ENCODE results near the gene GPM6B.

GPM6B gene

DNA sequence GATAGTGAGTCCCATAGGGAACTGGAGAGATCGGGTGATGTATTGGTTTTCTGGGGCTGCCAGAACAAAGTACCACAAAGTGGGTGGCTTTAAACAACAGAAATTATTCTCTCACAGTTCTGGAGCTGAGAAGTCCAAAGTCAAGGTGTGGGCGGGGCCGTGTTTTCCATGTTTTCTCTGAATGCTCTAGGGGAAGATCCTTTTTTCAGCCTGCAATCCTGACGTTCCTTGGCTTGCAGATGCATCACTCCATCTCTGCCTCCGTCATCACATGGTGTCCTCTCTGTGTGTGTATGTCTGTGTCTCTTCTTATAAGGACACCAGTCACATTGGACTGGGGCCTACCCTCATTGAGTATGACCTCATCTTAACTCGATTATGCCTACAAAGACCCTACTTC lies 7.9 kb upstream of the GPM6B start:
- DNase-seq, result no peak

DNA sequence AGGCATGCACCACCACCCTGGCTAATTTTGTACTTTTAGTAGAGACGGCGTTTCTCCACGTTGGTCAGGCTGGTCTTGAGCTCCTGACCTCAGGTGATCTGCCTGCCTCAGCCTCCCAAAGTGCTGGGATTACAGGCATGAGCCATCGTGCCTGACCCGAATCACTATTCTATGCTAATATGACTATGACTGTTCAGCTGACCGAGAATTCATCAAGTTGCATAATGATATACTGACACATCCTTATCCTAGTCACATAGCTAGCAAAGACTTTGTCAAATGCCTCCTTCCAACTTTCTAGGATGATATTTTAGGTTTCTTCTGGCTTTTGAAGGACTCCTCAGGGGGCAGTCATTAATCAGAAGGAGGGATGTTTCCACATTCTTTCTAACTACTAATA lies 4.8 kb upstream of the GPM6B start:
- peak; percentile 12 for DNase-seq

DNA sequence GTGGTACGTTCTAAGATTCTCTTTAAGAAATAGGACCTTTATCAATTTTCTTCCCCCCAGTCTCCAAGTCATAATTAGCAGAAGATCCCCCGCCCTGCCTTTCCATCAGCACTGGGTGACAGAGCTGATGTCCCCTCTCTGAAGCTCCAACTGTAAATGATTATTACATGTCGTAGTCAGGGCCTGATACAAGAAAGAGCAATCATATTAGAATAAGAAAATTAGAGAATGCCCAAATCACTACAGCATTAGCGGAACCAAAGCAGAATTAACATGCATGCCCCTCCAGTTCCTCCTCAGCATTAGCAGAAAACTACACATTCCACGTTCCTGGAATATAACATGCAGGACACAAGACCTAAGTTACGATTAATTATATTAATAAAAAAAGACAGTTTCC lies 717 bp downstream of the GPM6B start:
- no peak for DNase-seq

DNA sequence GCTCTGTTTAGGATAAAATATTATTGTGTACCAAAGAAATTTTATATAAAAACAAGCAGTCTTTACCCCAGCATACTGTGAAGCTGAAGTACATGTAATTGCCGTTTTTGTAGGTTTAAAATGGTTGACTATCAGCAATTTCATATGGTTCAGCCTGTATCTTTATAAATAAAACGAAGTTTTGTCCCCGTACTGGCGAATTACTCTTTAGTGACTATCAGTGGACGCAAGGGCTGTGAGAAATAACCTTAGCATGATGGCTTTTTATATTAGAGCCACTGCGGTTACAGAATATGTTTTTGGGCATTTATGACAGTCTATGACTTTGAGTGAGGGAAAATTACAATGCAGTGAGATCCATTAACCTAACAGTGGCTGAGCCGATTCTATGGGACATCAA lies 1.2 kb downstream of the GPM6B start:
- DNase-seq, result no peak

DNA sequence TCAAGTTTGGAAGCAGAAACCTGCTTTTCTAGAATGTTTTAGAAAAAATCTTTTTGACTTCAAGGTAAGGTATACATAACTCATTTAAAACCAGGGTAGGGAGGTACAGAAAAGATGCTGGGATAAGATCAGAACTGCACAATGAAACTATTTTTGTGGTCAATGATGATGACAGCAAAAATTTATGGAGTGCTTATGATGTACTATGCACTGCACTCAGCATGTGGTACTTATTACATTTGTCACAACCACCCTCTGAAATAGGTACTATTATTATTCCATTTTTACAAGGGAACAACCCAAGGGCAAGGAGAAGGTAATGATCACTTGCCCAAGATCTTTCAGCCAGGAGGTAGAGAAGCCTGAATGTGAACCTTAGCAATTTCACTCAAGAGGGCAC lies 8.0 kb downstream of the GPM6B start:
- DNase-seq, result peak; percentile 46

DNA sequence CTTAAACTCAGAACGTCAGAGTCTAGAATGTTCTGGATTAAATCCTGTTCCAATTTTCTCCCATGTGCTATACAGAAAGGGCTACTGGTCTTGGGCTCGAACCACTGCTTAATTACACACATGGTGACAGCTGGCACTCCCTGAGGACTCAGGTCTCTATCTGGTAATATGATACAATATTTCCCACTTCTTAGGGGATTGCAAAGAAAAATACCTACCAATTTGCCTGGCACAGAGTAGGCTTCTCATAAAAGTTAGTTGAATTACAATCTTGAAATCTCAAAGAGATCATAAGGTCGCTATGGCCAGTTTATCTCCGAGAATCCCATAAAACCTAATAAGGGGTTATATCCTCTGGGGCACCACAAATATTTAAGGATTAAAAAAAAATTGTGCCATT lies 8.6 kb downstream of the GPM6B start:
- no peak for DNase-seq

DNA sequence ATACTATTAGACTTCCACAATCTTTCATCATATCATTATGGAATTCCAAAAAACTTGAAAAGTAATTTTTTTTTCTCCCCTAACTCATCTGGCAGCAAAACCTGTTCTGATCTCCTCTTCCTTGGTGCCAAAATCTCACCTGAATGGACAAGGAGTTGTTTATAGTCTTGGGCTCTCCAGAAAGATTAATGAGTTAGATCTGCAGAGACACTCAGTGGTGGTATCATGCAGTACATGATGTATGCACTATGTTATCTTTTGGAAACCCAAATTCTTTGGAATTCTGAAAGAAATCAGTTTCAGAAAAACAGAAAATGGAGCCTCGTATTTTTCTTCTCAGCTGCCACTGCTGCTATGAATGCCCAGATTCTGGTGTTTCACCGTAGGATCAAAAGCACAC lies 11.7 kb downstream of the GPM6B start:
- DNase-seq, result no peak

DNA sequence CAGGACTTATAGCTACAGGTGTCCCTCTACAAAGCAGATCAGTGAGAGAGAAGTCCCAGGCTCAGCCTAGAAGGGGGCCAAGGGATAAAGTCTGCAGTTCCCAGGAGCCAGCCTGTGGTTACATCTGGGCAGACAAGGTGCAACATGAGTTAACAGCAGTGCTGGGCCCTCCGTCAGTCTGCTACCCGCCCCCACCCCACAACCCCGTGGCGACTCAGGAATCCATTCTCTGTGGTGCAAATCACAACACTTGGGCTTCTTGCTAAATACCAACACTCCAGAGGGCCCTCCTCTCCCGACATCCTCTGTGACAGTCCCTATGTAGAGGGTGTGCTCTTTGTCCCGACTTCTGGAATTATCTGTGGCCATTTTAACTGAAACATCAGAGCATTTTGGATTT lies 13.8 kb downstream of the GPM6B start:
- no peak for DNase-seq

DNA sequence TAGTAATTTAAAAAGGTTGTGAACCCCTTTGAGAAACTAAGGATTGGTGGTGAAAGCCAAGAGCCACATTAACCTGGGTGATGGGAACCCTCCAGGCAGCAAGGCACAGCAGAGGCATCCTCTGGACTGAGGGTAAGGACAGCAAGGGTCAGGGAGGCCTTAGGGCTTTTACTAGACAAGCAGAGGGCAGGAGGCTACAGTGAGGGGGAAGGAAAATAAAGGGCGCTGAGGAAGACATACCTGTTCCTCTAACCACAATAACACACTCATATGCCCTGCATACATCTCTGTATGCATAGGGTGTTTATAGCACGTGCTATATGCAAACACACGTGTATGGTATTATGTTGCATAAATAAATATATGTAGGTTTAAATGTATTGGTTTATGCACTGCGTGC lies 18.7 kb downstream of the GPM6B start:
- DNase-seq, result no peak

DNA sequence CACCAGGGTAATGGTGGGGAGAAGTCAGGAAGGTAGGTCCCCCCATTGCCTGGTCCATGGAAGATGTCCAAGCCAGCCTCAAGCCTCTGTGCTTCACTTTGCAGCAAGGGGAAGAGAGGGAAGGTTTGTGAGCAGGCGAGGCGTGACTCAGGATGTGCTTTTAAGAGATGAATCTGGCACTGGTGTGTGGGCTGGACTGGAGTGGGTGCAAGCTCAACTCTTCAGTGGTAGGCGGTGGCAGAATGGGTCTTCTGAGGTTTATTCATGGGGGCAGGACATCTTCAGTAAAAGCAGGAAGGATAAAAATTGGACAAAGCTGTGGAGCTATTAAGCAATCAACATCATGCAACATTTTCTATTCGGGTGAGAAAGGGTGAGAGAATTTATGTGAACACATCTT lies 19.4 kb downstream of the GPM6B start:
- DNase-seq, result no peak

DNA sequence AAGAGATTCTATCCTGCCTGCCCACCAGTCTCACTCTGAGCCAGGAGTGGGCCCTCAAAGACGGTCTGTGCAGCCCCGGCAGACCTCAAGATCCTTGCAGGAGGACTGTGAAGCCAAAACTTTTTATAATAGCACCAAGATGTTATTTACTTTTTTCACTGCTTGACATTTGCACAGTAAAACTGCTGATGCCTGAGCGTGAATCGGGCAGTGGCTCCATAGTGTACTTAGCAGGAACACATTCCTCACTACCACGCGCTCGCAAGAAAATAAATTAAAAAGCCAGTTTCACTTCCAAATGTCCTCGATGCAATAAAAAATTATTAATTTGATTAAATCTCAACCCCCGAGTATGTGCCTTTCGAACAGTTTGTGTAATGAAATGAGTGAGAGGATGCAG lies 22.5 kb downstream of the GPM6B start:
- DNase-seq, result no peak

DNA sequence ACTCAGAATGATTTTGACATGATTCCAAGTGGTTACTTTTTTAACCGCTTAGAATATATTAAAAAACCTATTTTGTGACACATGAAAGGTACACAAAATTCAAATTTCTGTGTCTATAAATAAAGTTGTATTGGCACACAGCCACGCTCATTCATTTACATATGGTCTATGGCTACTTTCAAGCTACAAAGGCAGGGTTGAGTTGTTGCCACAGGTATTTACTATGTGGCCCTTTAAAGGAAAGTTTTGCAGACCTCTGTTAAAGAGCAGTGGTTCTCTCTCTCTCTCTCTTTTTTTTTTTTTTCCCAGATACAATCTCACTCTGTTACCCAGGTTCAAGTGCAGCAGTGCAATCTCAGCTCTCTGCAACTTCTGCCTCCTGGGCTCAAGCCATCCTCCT lies 23.0 kb downstream of the GPM6B start:
- no peak for DNase-seq

DNA sequence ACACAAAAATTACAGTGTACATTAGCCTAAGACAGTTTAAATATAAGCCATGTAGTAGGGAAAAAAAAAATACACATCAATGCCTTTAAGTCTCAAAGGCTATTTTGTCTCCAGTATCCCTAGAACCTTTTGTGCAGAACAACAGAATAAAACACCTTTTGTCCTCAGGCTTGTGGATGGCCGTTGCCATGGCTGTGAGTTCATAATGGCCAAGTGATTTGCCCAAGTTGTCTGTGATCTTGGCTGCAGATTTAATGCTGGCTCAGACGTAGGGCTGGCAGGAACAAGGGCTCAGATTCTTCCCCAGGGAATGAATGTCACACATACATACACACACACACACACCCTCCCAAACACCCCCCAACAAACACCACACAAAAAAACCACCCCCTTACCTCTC lies 25.3 kb downstream of the GPM6B start:
- no peak for DNase-seq

DNA sequence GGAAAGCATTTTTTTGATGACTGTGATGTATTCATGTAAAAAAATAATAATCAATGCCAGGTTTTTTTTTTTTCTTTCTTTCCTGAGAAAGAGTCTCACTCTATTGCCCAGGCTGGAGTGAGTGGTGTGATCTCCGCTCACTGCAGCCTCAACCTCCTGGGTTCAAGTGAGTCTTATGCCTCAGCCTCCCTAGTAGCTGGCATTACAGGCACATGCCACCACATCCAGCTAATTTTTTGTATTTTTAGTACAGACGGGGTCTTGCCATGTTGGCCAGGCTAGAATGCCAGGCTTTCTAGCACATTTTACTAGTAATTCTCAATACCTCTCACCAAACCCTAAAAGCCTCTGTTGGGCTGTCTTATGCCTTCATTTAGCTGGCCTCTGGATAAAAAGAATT lies 25.7 kb downstream of the GPM6B start:
- DNase-seq, result no peak

DNA sequence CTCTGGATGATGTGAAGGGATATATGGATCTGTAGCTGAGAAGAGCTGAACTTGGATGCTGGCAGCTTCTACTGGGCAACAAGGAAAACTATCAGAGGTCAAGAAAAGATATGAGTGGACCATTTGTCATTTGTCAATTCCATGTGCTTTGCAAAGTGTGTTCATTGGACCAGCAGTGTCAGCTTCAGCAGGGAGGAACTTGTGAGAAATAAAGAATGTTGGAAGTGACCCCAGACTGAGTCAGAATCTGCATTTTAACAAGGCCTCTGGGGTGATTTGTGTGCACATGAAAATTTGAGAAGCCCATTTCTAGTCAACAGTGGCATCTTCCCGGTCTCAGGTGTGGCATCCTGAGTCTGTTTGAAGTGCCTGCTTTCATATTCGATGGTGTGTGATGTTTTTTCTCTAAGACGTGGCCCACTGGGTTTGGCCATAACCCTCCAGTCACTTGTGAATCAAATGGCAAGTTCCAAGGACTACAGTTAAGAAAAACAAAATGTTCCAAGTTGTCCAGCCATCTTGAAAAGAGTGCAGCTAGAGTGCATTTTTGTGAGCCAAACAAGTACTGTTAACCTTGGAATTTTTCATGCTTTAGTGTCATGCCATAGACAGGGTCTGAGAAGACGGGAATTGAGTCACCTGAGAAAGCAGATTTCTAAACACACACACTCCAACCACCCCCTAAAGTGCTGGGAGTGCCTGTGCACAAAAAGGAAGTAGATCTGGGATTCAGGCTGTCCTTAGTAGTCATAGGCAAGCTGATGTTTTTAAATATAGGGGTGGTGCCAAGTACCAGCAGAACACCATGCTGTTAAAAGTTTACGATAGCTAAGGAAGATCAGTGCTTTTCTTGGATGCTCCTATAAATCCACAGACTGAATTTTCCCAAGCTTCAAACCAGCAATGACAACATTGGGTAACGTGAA lies 26.4 kb downstream of the GPM6B start:
- peak; percentile 37 for DNase-seq

DNA sequence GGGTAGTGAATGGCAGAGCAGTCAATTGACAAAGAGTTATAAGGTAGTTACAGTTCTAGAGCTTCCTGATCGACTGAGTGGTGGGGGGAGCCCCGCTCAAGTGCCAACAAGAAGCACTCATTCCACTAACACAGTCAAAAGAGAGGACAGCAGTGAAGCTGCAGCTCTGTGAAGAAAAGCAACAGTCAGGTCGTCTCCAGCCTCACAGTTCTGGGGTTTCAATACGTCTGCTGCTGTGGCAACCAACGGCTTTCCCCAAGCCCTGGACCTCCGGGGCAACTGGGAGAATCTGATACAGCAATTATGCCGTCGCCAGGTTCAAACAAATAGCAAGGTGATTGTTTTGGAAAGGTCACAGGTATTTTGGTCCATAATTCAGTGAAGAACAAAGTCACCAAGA lies 30.8 kb downstream of the GPM6B start:
- DNase-seq, result no peak

DNA sequence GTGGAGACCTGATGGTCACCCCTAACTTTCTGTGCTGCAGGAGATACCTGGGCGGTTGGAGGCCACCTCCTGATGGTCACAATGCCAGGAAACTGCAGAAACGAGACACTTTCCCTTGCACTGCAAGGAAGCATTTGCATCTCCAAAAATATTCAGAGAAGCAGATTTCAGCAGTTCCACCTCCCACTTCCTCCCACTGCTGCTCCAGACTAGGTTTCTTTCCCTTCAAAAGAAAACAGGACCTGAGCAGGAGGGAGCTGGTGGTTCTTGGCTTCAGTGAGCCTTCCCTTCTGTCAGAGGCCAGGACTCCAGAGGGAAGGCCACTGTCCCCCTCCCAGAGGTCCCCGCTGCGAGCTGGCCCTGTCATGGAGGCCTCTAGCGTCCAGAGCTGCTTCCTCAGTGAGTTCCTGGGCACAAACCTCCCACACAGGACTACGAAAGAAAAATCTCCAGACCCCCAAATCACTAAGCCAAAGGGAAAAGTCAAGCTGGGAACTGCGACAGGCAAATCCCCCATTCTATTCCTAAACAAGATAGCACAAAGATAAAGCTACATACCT lies 35.9 kb downstream of the GPM6B start:
- no peak for DNase-seq

DNA sequence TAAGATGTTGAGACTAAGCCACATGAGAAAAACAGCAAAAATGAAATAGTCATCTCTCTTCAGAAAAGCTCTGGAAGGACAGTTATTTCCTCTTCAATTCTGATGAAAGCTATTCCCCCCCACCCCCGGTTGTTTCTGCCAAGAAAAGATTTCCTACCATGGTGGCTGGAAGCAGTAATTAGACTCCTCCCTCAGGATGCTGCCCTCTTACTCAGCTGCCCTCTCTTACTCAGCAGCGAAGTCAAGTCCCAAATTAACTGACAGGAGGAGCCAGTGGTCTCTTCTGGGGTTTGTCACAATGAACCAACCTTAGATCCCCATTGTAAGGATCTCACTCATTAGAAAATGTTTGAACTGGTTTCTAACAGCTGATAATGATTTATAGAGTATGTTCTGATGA lies 38.0 kb downstream of the GPM6B start:
- DNase-seq, result peak; percentile 53

DNA sequence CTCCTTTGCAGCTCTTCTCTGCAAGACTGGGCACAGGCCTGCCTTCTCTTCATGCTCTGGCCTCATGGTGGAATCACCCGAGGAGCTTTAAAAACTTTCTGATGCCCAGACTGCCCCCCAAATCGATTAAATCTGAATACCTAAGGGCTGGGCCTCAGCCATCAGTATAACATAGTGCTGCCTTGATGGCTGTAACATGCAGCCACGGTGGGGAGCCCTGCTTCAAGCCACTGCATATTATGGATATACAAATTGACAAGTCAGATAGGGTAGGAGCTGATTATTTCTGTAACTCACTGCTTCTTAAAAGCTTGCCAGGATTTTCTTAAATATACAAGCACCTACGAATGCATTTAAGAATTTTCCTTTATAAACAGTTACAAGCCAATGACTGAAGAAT lies 40.5 kb downstream of the GPM6B start:
- no peak for DNase-seq

DNA sequence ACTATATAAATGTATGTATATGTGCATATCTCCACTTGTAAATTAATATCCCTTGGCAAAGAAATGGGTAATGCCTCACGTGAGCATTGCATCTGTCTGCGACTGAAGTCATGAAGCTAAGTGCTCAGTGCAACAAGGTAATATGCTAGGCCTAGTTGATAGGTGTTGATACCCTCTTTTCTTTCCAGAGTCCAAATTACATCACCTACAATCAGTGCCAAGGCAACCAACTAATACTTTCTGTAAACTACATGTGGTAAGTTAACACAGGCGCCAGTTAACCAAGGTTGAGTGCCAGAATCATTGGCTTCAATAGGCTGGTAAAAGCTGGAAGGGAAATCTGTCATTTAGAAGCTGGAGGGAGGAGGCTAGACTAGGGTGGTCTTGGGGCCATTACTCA lies 41.1 kb downstream of the GPM6B start:
- DNase-seq, result no peak

DNA sequence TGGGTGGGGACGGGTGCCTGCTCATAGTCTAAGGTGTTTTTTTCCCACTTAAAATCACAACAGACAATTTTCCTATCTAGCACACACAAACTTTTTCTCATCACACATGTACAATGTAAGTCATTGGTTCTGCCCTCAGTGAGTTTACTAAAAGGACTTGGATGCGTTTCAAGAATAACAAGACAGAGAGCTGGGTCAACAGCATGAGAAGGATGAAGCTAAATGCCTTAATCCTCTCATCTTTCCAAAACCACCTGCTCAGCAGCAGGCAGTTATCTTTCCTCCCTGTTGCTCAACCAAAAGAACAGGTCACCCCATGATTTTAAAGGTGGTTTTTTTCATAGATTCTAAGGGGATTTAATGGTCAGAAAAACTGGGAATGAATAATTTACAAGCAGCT lies 42.2 kb downstream of the GPM6B start:
- DNase-seq, result no peak

DNA sequence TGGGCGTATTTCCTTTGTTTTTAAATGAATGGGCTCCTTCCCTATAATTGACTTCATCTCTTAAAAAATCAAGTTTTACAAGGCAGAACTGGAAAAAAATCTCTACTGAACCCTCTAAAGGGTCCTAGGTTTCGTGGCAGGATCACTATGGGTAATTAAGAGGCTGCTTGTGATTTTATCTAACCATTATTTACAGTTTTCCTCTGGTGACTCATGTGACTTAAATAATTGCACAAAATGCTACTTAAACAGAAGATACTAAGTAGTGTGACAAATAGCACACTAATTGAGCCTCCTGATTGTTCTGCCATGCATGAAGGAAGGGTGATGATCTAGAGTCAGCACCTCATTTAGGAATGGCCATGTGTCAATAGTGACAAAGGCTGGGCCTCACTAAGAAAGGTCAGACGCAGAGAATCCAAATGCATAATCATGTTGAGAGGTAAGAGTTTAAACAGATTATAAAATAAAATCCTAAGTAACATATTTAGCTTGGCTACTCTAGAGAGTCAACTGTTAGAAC lies 46.8 kb downstream of the GPM6B start:
- no peak for DNase-seq

DNA sequence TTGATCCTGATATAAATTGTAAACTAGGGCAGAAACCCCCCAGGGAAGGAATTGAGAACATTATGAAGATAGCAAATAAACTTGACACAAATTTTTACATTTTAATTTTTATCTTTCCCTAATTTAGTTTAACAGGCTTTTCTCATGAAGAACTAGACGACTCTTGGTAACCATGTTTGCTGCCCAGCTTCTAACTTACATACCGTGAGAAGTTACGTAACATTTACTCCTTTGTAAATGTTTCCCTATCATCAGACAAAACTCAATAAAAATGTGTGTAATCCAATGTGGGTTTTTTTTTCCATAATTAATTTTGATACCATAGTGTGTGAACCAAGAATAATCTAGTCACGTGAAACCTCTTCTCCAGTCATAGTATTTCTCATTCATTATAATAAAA lies 48.0 kb downstream of the GPM6B start:
- DNase-seq, result no peak

DNA sequence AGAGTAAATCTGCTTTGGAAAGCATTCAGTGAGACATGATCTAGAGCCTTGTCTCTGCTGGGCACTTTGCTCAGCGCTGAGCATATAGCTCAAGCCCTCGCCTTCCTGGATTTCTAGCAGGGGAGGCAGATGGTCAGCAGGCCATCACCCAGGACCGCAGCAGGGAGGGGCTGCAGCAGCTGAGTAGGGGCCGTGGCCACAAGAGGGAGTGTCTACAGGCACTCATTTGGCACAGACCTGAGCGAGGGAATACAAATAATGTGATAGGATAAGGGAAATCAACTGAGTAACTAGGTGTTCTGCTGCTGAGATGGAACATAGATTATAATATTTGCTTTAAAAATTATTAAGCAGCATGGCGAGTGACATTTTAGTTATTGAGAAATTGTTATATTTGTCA lies 52.1 kb downstream of the GPM6B start:
- DNase-seq, result no peak

Measured in fibroblast of skin of scalp (primary cell).